K562 (cell line): Measurements from ENCODE around the gene SPEF1. TPM values are rescaled to one million over a fixed set of nuclear protein-coding genes. Genes with fewer than 3 reads are reported as not detected.
A peak's percentile ranks its signal among the peaks of the same experiment; 100 is the strongest.

Experiments used
- ATAC-seq: fragments of 200-7000 bp; cut with Tn5 transposase; 3 replicates; pipeline ENCODE4 v1.9.1; 2020; ENCODE audit warnings: moderate library complexity
- BruUV-seq: library from RNA; stranded (reverse); fragments of 400-500 nt; replicated peaks from 2 replicates; lab custom pipeline; 2021; lab: Mats Ljungman, UMichigan
- CTCF ChIA-PET: fragments of 300-600 bp; formaldehyde crosslinking; extraction: SDS; loops from one replicate; lab custom pipeline; 2021; ENCODE audit warnings: low intra/inter-chr PET ratio; lab: Yijun Ruan, JAX
- POLR2A ChIA-PET: fragments of 300-600, 350-650 bp; sonication (Branson Sonifier 250); formaldehyde crosslinking; extraction: SDS; loops from one replicate; lab custom pipeline; 2021; ENCODE audit warnings: antibody characterized with exemption, inconsistent platforms; lab: Yijun Ruan, JAX
- DNase-seq, 4 experiments: peaks; one replicate each; pipeline versions ENCODE4 v3.0.0 to v3.0.0-alpha.2; 2011 to 2018; ENCODE audit warnings: low spot score in 3 of 4, mixed read lengths in 3 of 4; ENCODE audit errors: extremely low read depth in 1 of 4
- FAIRE-seq: peaks from 2 replicates; lab custom pipeline; 2011; peaks lifted over from hg19 to GRCh38; lab: Jason Lieb, UNC
- H2AFZ ChIP-seq: 2 replicates; pipeline ENCODE4 v1.6.0; 2011; ENCODE audit warnings: low read depth, low read length, control low read depth, inconsistent platforms
- H3K27ac ChIP-seq: fragments of 200-600 bp; 3 replicates; pipeline ENCODE4 v1.8.0; 2011; ENCODE audit warnings: low read depth, mild to moderate bottlenecking, control low read depth, inconsistent platforms, low read length, moderate library complexity, mixed read lengths; ENCODE audit errors: extremely low read depth
- H3K27me3 ChIP-seq, 2 experiments: fragments of 300-600 bp in 1 of 2; 2 replicates in 1 of 2; 3 replicates in 1 of 2; pipeline versions ENCODE4 v1.6.0 to v1.8.0; 2011; ENCODE audit warnings: inconsistent platforms in 2 of 2, low read length in 2 of 2, mild to moderate bottlenecking in 1 of 2, mixed read lengths in 1 of 2, moderate library complexity in 1 of 2; ENCODE audit not compliant: control insufficient read depth in 2 of 2, insufficient read depth in 2 of 2
- H3K36me3 ChIP-seq: fragments of 300-600 bp; 3 replicates; pipeline ENCODE4 v1.8.0; 2011; ENCODE audit warnings: mild to moderate bottlenecking, low read length, inconsistent platforms; ENCODE audit not compliant: control insufficient read depth, insufficient read depth
- H3K4me1 ChIP-seq, 2 experiments: fragments of 200-600 bp in 1 of 2; replicated peaks in 1 of 2; 2 replicates in 1 of 2; 3 replicates in 1 of 2; pipeline versions ENCODE4 v1.5.1 to v1.8.0; 2011; ENCODE audit warnings: inconsistent platforms in 2 of 2, low read length in 2 of 2, mild to moderate bottlenecking in 1 of 2, mixed read lengths in 1 of 2, moderate library complexity in 1 of 2; ENCODE audit not compliant: control insufficient read depth in 2 of 2, insufficient read depth in 2 of 2
- H3K4me2 ChIP-seq: 2 replicates; pipeline ENCODE4 v1.6.1; 2011; ENCODE audit warnings: low read length, control low read depth, inconsistent platforms, mixed read lengths; ENCODE audit not compliant: insufficient read depth
- H3K4me3 ChIP-seq: fragments of 200-600 bp; sonication (generic), shearing (Covaris generic); 2 replicates; pipeline ENCODE4 v1.5.1; 2016; ENCODE audit warnings: control low read depth, inconsistent platforms
- H3K79me2 ChIP-seq: fragments of 200-600 bp; 3 replicates; pipeline ENCODE4 v1.8.0; 2011; ENCODE audit warnings: low read length, inconsistent platforms; ENCODE audit not compliant: control insufficient read depth, insufficient read depth
- H3K9ac ChIP-seq, 2 experiments: 2 replicates each; pipeline versions ENCODE4 v1.6.0 to v1.6.1; 2011; ENCODE audit warnings: low read depth in 2 of 2, low read length in 2 of 2, control low read depth in 1 of 2, inconsistent platforms in 1 of 2, mild to moderate bottlenecking in 1 of 2, mixed read lengths in 1 of 2; ENCODE audit not compliant: insufficient read depth in 1 of 2
- H3K9me1 ChIP-seq: one replicate; pipeline ENCODE4 v1.6.0; 2011; ENCODE audit warnings: inconsistent platforms, mild to moderate bottlenecking, low read length, moderate library complexity; ENCODE audit not compliant: control insufficient read depth, insufficient read depth
- H3K9me3 ChIP-seq: replicated peaks from 2 replicates; pipeline ENCODE4 v1.5.1; 2011; ENCODE audit warnings: low read depth, low read length, inconsistent platforms; ENCODE audit not compliant: control insufficient read depth, insufficient read depth
- H4K20me1 ChIP-seq: replicated peaks from 2 replicates; pipeline ENCODE4 v1.6.1; 2011; ENCODE audit warnings: low read length, inconsistent platforms, mixed read lengths; ENCODE audit not compliant: control insufficient read depth, insufficient read depth
- E2F6 ChIP-seq, 2 experiments: IDR thresholded peaks; 2 replicates each; pipeline ENCODE4 v1.6.1; 2011; ENCODE audit warnings: borderline replicate concordance in 1 of 2, control low read depth in 1 of 2, low read depth in 1 of 2, low read length in 1 of 2, mild to moderate bottlenecking in 1 of 2, mixed read lengths in 1 of 2, moderate library complexity in 1 of 2; ENCODE audit not compliant: insufficient read depth in 1 of 2, insufficient read length in 1 of 2, poor library complexity in 1 of 2, severe bottlenecking in 1 of 2; ENCODE audit errors: extremely low read depth in 1 of 2
- STAG1 ChIP-seq: sonication (generic); formaldehyde crosslinking; IDR thresholded peaks from 2 replicates; pipeline ENCODE4 v1.5.0; 2020; ENCODE audit warnings: missing genetic modification reagents, borderline replicate concordance
- ZBTB11 ChIP-seq, 3 experiments: fragments of 200-800 bp in 1 of 3; fragments of 250-450 bp in 1 of 3; fragments of 450-650 bp in 1 of 3; sonication (Bioruptor Pico) in 1 of 3; sonication (Bioruptor generic) in 1 of 3; formaldehyde crosslinking in 1 of 3; IDR thresholded peaks; 2 replicates each; pipeline versions ENCODE4 v1.6.1 to v1.8.0; 2016 to 2022; ENCODE audit warnings: mild to moderate bottlenecking in 2 of 3, missing genetic modification characterization in 2 of 3, missing compliant biosample characterization in 1 of 3, moderate library complexity in 1 of 3
- ZBTB7A ChIP-seq: IDR thresholded peaks from 2 replicates; pipeline ENCODE4 v1.6.1; 2011; ENCODE audit warnings: low read depth, mild to moderate bottlenecking, low read length, moderate library complexity, borderline replicate concordance; ENCODE audit not compliant: control insufficient read depth
- WGBS: fragments of 100-300 bp; shearing (Covaris generic); methylation state at CpG from one replicate; pipeline ENCODE4 v1.1.6; 2016; ENCODE audit warnings: low coverage, mixed read lengths; ENCODE audit not compliant: insufficient coverage; ENCODE audit errors: missing lambda C conversion rate; 5-methylcytosine and 5-hydroxymethylcytosine counted together
- in situ Hi-C: fragments of 300-500 bp; cut with MboI; formaldehyde crosslinking; loops from 4 replicates; pipeline ENCODE4 v1.15.0; 2018; ENCODE audit warnings: inconsistent platforms, mixed read lengths
- intact Hi-C: fragments of 100-400 bp; cut with micrococcal nuclease; formaldehyde crosslinking; loops from 2 replicates; pipeline ENCODE4 v1.14.2; 2022
- polyA plus RNA-seq, 8 experiments: library from polyadenylated mRNA; depleted of rRNA in 4 of 8; stranded (reverse) in 5 of 8; unstranded in 3 of 8; fragments of >200 nt; fragmentation: Nextera tagmentation in 2 of 8; fragmentation: Illumina TruSeq in 1 of 8; extraction: Ambion mirVana in 2 of 8; extraction: Trizol in 1 of 8; gene quantifications; 2 replicates each; pipeline versions ENCODE4 v1.2.1 to v1.2.3, GENCODE V29; 2011 to 2014; ENCODE audit warnings: inconsistent platforms in 1 of 8, missing spikeins in 1 of 8
- total RNA-seq, 7 experiments: library from RNA; depleted of rRNA in 6 of 7; stranded (reverse); fragments of >200 nt in 6 of 7; fragmentation: Illumina TruSeq in 2 of 7; extraction: Trizol in 2 of 7; gene quantifications; 2 replicates each; pipeline versions ENCODE4 v1.2.1 to v1.2.3, GENCODE V29; 2011 to 2021; ENCODE audit warnings: low replicate concordance in 1 of 7

SPEF1 gene
- total and polyA plus RNA-seq, 9 of the 15 experiments (the other 6 are each of a cell fraction or from before 2014, with no cell fraction given) = not detected

GRCh38 chr20:3732327-3733118, 48.7 kb downstream of the SPEF1 start, which contains the start of gene HSPA12B:
HSPA12B (plus strand) TSS chr20:3732685; CDS start chr20:3738675, 5,990 bp downstream.
- Histone ChIP-seq H3K79me2 (no peaks in the 10 kb centered on the region), H3K9me3 (no peaks in the 10 kb centered on the region), H3K36me3 (no peaks in the 10 kb centered on the region), H2AFZ (no peak within 1 kb of the TSS), H3K4me1 (peaks cover 5 to 13% of the 10 kb centered on the region in 2 experiments; a peak in 4 of 5 replicates), H3K9me1 (no peaks in the 10 kb centered on the region), H3K4me3 (no peak within 1 kb of the TSS), H3K4me2 (no peak within 1 kb of the TSS), H3K27ac (no peak within 1 kb of the TSS), H3K9ac (no peak within 1 kb of the TSS; a peak in 1 of 4 replicates), H4K20me1 (no peaks in the 10 kb centered on the region), H3K27me3 (peaks cover 1 to 29% of the 10 kb centered on the region in 2 experiments; a peak in 3 of 5 replicates)
- TF ChIP-seq ZBTB11 (CRISPR knock-in tag; IDR thresholded peaks at IDR 0.05) (no peak), E2F6 (IDR thresholded peaks at IDR 0.05; ENCODE audit: borderline replicate concordance in 1 of 2, extremely low read depth in 1 of 2, insufficient read depth in 1 of 2, insufficient read length in 1 of 2, low read depth in 1 of 2, low read length in 1 of 2, poor library complexity in 1 of 2, severe bottlenecking in 1 of 2) (peak in 1 of 2 experiments; percentile 72), STAG1 (CRISPR knock-in tag) (no peak), ZBTB7A (peak; percentile 58; the same call in 1 of the 2 replicates)
- intact Hi-C loops = no loop called here
- 81% methylated on average over 5 of the region's 67 CpGs for WGBS
- ChIA-PET CTCF (no interaction called here), POLR2A (interaction anchor here (1.1 kb wide), 1 partner anchor 9 kb away, joined by 4 read pairs; no protein-coding TSS in a partner anchor)
- ATAC-seq = peak; percentile 43; the same call in 2 of the 3 replicates
- DNase-seq = peak in 2 of 4 experiments; percentile 81 to 83
- no peak for FAIRE-seq
- BruUV-seq = no TSS peak
- in situ Hi-C loops = no loop called here
